ENCODE data around the gene RAD54L.
"Not testable (repeated sequence)": the region's sequence is repeated elsewhere in the genome, so short reads cannot be mapped to it uniquely, and the experiment has no call there.

RAD54L gene

DNA sequence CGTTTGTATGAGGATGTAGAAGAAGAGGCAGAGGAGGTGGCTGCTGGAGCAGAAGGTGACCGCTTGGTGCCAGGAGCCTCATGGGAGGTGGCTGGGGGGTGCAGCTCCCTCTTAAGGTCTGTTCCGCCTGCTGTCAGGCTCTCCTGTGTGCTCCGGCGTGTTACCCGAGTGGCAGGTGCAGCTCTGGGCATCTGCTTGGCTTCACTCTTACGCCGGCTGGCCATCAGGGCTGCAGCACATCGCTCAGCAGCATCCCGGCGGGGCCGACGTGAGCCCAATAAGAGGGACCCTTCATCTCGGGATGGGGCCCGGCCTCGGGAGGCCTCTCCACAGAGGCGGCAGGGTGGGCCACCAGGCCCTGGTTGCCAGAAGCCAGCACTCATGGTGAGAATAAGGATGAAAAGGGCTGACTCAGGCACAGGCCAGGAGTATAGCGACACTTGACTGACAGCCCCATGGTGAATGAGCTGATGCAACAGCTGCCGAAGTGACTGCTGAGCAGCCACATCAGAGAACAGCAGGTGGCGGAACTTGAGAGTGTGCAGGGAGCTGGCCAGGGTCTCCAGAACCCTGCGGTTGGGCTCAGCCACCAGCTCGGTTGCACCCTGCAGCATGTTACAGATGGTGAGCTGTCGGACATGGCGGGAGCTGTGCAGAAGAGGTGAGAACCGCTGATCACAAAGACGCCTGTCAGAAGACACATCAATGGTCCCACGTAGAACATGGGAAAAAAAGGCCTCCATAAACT is 38.3 kb downstream of the RAD54L start:
- DNase-seq (ENCODE audit: low read depth), result no peak

DNA sequence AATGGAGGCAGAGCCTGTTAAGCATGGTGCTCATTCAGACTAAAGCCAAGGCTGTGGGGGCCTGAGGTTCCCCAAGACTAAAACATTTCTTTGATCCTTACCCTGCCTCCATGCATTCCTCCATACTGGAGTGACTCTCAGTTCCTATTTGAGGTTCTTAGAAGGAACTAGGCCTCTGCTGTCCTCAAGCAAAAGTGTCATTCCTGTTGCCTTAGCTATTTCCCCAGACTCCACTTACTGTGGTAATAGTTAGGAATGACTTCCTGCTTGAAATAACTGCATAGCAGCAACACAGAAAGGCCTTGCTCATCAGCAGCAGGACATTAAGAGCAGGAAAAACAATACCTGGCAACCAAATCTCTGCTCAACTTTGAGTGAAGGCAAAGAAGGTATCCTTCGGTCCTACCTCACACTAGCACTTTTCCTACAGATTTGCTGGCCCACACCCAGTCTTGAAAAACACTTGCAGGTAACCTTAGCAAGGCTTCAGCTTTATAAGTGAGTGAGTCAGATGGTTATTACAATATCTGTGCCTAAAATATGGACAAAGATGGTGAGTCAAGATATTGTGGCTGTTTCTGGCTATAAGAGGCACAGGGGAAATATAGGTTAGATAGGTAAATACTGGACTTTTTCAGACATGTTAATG is 41.0 kb downstream of the RAD54L start:
- DNase-seq (ENCODE audit: low read depth), result peak; percentile 76

DNA sequence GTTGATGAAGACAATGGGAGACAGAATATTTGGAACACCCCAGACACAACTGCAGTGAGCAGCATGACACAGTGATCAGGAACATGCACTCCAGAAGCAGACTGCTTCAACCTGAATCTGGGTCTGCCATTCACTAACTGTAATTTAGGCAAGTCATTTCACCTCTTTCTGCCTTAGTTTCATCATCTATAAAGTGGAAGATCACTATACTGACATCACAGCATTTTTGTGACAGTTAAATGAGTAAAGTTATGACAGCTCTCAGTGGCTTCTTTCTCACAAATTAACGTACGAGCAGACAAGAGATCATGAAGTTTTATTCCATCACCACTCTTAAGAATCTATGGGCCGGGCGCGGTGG is 41.6 kb downstream of the RAD54L start:
- DNase-seq (ENCODE audit: low read depth), result no peak

GRCh38 chr1:46289976-46290375 is 42.4 kb downstream of the RAD54L start:
- DNase-seq (ENCODE audit: low read depth), result no peak

GRCh38 chr1:46295306-46295705 is 47.7 kb downstream of the RAD54L start:
- no peak for DNase-seq (ENCODE audit: low read depth)

DNA sequence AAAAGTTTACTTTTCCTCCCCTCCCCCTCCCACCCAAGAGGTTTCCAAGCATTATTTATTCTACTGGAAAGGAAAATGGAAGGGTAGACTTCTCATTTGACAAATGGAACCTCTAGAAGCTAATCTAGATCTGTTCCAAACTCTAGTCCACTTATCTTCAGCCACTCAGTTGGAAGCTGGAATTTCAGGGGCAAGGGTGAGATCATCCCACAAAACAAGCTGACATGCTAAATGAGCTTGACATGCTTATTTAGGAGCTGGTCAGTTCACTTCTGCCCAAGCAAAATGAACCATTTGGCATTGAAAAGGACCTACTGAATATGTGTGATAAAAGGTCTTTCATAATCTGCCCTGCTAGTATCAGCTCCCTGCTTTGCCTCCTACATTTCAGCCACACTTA is 50.8 kb downstream of the RAD54L start:
- no peak for DNase-seq (ENCODE audit: low read depth)

DNA sequence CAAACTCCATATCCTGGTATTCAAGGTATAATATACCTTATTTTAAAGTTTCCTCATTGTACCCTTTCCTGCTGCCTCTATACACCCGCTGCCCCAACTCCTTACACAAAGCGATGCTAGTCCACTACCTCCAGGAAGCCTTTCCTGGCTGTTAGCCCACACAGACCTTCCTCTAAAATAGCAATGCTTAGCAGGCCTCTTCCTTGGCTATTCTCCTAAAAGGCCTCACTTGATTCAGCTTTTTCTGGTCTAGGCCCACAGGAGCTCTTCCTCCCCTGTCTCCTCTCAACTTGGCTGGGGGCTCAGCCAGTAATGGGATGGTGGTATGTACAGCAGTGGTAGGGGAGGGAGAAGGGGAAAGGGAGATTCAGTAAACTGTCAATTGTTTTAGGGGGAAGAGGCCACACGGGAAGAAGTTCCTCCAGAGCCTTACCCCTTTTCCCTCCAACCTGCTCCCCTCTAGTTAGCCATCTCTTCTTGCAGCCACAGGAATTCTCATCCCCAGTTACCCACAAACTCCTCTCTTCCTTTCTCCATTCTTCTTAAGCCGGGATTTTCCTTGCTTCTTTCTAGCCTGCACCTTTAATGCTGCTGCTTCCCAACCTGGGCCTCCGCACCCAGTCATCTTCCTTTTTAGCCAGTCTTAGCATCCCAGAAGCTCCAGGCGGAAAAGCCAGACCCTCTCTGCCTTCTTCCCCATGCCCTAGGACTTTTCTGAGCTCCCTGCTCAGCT is 53.3 kb downstream of the RAD54L start:
- no peak for DNase-seq (ENCODE audit: low read depth)

- DNase-seq (ENCODE audit: low read depth), result no peak
Measured at GRCh38 chr1:46301406-46301807, 53.8 kb downstream of the RAD54L start.

GRCh38 chr1:46301808-46302640 is 54.5 kb downstream of the RAD54L start:
- DNase-seq (ENCODE audit: low read depth), result peak; percentile 27

DNA sequence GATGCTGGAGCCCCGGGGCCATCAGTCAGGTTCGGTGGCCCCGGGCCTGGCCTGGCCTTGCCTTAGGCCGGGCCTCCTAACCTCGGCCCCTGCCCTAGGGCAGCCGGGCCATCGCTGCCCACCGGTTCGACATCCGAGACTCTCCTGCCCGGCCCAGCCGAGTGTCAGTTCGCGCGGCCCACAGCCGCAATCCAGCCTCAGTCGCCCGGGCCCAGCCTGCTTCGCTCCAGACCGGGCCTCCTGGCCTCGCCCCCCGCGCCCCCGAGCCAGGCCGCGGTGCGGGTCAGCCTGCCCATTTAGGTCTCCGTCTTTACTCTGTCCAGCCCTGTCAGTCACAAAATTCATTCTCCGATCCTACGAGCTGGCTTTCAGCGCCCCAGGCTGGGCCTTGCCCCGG is 55.1 kb downstream of the RAD54L start:
- DNase-seq (ENCODE audit: low read depth), result no peak

DNA sequence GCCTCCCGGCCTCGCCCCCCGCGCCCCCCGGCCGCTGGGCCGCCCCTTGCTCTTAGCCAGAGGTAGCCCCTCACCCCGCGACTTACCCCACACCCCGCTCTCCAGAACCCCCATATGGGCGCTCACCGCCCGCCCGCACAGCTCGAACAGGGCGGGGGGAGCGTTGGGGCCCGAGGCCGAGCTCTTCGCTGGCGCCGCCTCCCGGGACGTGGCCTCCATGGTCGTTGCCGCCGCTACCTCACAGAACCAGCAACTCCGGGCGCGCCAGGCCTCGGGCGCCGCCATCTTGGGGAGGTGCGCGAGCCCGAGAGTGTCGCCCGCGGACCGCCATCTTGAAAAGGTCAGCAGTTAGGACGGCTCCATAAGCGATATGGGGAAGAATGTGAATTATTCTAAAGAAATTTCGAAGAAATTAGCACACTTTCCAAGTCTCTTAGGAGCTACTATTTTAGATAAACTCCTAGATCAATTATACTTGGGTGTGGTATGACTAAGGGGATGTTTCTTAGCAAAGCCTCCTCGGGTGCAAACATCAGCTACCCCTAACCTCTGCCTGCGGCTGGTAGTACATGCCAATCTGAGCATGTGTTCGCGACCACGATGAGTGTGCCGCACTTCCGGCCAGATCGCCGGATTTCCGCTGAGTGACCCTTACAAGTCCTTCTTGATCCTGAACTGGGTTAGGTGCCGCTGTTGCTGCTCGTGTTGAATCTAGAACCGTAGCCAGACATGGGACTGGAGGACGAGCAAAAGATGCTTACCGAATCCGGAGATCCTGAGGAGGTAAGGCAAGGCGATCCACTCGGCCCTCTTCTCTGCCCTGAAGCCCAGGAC is 55.7 kb downstream of the RAD54L start, which contains the start of the genes LRRC41 and UQCRH:
LRRC41 (minus strand) TSS at position 579 of the 834 bp plus-strand sequence; CDS start at position 285, 294 bp downstream.
UQCRH (plus strand) TSS at position 661 of the 834 bp plus-strand sequence; CDS start at position 730, 69 bp downstream.
- DNase-seq (ENCODE audit: low read depth), result peak; percentile 82

DNA sequence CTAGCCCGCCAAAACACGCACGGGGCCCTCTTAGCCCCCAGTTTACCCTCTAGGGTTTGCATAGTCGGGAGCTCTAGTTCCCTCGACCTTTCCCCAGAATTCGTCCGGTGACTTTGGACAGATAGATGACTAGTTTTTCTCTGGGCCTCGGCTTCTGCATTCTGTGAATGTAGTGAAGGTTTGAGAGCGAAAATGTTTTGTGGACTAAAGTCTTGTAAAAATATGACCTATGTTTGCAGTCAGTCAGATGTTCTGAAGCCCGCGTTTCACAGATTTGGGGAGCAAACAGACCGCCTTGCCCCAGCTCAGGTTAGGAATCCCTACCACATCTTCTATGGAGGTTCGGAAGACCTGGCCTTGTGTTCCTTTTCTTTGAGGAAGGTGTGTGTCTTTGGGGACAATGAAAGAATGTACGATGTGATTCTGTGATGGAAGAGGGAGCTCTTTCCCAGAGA is 56.3 kb downstream of the RAD54L start:
- no peak for DNase-seq (ENCODE audit: low read depth)

GRCh38 chr1:46306159-46306530 is 58.6 kb downstream of the RAD54L start:
- no peak for DNase-seq (ENCODE audit: low read depth)

GRCh38 chr1:46309401-46310159 is 62.0 kb downstream of the RAD54L start:
- no peak for DNase-seq (ENCODE audit: low read depth)

GRCh38 chr1:46310321-46310720 is 62.8 kb downstream of the RAD54L start:
- no peak for DNase-seq (ENCODE audit: low read depth)

DNA sequence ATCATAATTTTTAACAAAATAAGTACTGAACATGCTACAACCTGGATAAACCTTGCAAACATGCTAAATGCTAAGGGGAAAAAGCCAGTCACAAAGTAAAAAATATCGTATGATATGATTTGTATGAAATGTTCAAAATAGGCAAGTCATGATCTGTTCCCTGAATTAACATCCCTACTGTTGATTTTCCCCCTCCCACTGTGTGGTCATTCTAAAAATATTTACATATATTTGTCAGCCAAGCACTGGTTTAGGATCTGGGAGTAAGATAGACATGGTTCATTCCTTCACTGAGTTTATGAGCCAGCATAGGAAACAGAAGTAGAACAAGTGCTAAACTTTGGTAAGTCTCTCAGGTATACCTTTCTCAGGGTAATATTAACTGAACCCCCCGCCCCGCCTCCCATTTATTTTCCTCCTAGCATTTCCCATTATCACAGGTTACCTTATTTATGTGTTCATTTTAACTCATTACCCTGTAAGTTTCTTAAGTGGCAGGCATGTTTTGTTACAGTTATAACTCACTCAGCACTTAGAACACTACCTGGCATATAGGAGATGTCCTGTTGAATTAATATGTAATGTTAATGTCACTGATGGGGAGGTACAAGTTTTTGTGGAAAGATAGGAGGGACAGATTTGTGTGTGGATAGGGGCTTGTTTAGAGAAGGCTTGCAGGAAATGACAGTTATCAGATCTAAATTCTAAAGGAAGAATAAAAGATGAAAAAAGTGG is 68.3 kb downstream of the RAD54L start:
- DNase-seq (ENCODE audit: low read depth), result no peak

GRCh38 chr1:46317323-46317722 is 69.8 kb downstream of the RAD54L start:
- no peak for DNase-seq (ENCODE audit: low read depth)

DNA sequence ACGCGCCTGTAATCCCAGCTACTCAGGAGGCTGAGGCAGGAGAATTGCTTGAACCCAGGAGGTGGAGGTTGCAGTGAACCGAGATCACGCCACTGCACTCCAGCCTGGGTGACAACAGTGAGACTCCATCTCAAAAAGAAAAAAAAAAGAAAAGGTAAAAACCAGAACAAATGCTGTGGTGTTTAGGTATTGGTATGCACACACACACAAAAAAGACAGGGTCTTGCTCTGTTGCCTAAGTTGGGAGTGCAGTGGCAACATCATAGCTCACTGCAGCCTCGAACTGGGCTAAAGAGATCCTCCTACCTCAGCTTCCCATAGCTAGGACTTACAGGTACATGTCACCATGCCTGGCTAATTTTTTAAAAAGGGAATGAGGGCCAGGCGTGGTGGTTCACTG is 71.7 kb downstream of the RAD54L start:
- DNase-seq (ENCODE audit: low read depth), result not testable (repeated sequence)

All from GM04503 (cell line).